Ovary (tissue), 9 donors: Measurements from ENCODE around the gene PCDH8. TPM values are rescaled to one million over a fixed set of nuclear protein-coding genes. Genes with fewer than 3 reads are reported as not detected.

Source experiments
- DNase-seq, 5 donors: peaks; one replicate each; pipeline ENCODE4 v3.0.0-alpha.2; 2019 to 2020
- H3K27ac ChIP-seq, 2 donors: fragments of 200-600 bp; one replicate each; pipeline versions ENCODE4 v1.5.1 to v1.8.0; 2019 to 2022
- H3K27me3 ChIP-seq: fragments of 200-600 bp; one replicate; pipeline ENCODE4 v1.8.0; 2022
- H3K36me3 ChIP-seq: fragments of 200-600 bp; sonication (generic); one replicate; pipeline ENCODE4 v1.5.1; 2019
- H3K4me1 ChIP-seq: one replicate; pipeline ENCODE4 v1.8.1; 2013; ENCODE audit warnings: mild to moderate bottlenecking, moderate library complexity; ENCODE audit not compliant: insufficient read depth
- H3K4me3 ChIP-seq: fragments of 200-600 bp; sonication (generic); one replicate; pipeline ENCODE4 v1.5.1; 2017
- H3K9me3 ChIP-seq, 2 donors: fragments of 200-600 bp in 1 of 2; sonication (generic) in 1 of 2; one replicate each; pipeline versions ENCODE4 v1.5.1 to v1.8.1; 2013 to 2019; ENCODE audit warnings: mild to moderate bottlenecking in 1 of 2, moderate library complexity in 1 of 2
- EP300 ChIP-seq: sonication (generic); formaldehyde crosslinking; IDR thresholded peaks from one replicate; pipeline ENCODE4 v1.6.1; 2017; ENCODE audit warnings: antibody characterized with exemption
- POLR2A ChIP-seq: fragments of 450-650 bp; IDR thresholded peaks from one replicate; pipeline ENCODE4 v1.6.1; 2017; ENCODE audit warnings: antibody characterized with exemption, mild to moderate bottlenecking, moderate library complexity
- whole genome bisulfite sequencing, 3 donors: extraction: QIAGEN DNeasy Blood & Tissue Kit in 1 of 3; methylation state at CpG; one replicate each; pipeline versions ENCODE4 v1.1.5 to v1.1.7; 2013 to 2017; 5-methylcytosine and 5-hydroxymethylcytosine counted together
- intact Hi-C, 4 donors: fragments of 100-400 bp; cut with DNase I; formaldehyde crosslinking; loops; one replicate each; pipeline versions ENCODE4 v1.11.0 to v1.15.1; 2022 to 2023
- polyA plus RNA-seq, 2 donors: library from polyadenylated mRNA; stranded (reverse); fragments of 200-250 nt in 1 of 2; fragments of 350-450 nt in 1 of 2; fragmentation: Illumina TruSeq in 1 of 2; extraction: RNeasy Lipid Tissue Mini Kit (QIAGEN cat#74804) in 1 of 2; gene quantifications; one replicate each; pipeline ENCODE4 v1.2.3, GENCODE V29; 2013 to 2014
- total RNA-seq, 7 donors: library from RNA; depleted of rRNA in 2 of 7; stranded (reverse); fragments of >200 nt in 2 of 7; fragmentation: NEBNext Ultra II Directional in 3 of 7; extraction: Animal tissue kit (Norgen Biotek cat#: 25700) in 3 of 7; gene quantifications; one replicate each; pipeline versions ENCODE4 v1.1.0 to v1.2.4, GENCODE V29; 2016 to 2023
- TF ChIP-seq, protein P1 (sequence below), 3 donors: fragments of 450-650 bp in 2 of 3; fragments of 200-600 bp in 1 of 3; IDR thresholded peaks; one replicate each; pipeline versions ENCODE4 v1.5.1 to v1.8.0; 2016 to 2022; ENCODE audit warnings: antibody characterized with exemption in 3 of 3, mild to moderate bottlenecking in 1 of 3
- donor health status: DM: no; HTN: no; CAD: no; lungs with moderate emphysema.
- donor health status: DM: no; HTN: no; CAD: no.
- donor health status: Bipolar disorder and iron deficiency.
- donor health status: DM: yes; HTN: yes; CAD: no.
- donor health status: DM: no; HTN: no; CAD: no.
- donor health status: DM: yes; HTN: yes; CAD: no.

Gene PCDH8
- total and polyA plus RNA-seq, 9 donors, result 0.06 TPM; not detected in 8

GRCh38 chr13:52869050-52869449 lies 20.6 kb upstream of the PCDH8 start:
- 77 to 83% (median 83%) methylated on average over 4 of the region's 4 CpGs for whole genome bisulfite sequencing, 3 donors
- H3K36me3 ChIP-seq, result no peaks in the 10 kb centered on the region
- DNase-seq, result no peak
- H3K27ac ChIP-seq, result no peak overlapping the region
- intact Hi-C loops, result no loop called here
- no peaks in the 10 kb centered on the region for H3K27me3 ChIP-seq
- no peaks in the 10 kb centered on the region for H3K9me3 ChIP-seq
- no peak overlapping the region for H3K4me3 ChIP-seq
- H3K4me1 ChIP-seq, result no peaks in the 10 kb centered on the region
- no peak for TF ChIP-seq POLR2A
- TF ChIP-seq, protein P1, sequence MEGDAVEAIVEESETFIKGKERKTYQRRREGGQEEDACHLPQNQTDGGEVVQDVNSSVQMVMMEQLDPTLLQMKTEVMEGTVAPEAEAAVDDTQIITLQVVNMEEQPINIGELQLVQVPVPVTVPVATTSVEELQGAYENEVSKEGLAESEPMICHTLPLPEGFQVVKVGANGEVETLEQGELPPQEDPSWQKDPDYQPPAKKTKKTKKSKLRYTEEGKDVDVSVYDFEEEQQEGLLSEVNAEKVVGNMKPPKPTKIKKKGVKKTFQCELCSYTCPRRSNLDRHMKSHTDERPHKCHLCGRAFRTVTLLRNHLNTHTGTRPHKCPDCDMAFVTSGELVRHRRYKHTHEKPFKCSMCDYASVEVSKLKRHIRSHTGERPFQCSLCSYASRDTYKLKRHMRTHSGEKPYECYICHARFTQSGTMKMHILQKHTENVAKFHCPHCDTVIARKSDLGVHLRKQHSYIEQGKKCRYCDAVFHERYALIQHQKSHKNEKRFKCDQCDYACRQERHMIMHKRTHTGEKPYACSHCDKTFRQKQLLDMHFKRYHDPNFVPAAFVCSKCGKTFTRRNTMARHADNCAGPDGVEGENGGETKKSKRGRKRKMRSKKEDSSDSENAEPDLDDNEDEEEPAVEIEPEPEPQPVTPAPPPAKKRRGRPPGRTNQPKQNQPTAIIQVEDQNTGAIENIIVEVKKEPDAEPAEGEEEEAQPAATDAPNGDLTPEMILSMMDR (IDR thresholded peaks at IDR 0.05), result no peak
- no peak for TF ChIP-seq EP300

- DNase-seq, result no peak
- H3K9me3 ChIP-seq, result no peaks in the 10 kb centered on the region
- H3K27me3 ChIP-seq, result no peaks in the 10 kb centered on the region
- 28 to 46% (median 30%) methylated on average over 4 of the region's 4 CpGs for WGBS, 3 donors
- H3K4me1 ChIP-seq, result no peaks in the 10 kb centered on the region
- H3K27ac ChIP-seq, result no peak overlapping the region
- TF ChIP-seq POLR2A (no peak), EP300 (no peak)
- TF ChIP-seq, protein P1 (IDR thresholded peaks at IDR 0.05), result no peak
- intact Hi-C loops, result no loop called here
- no peak overlapping the region for H3K4me3 ChIP-seq
- H3K36me3 ChIP-seq, result no peaks in the 10 kb centered on the region
Measured at GRCh38 chr13:52868190-52868589, 19.8 kb upstream of the PCDH8 start.

GRCh38 chr13:52864941-52865340 lies 16.5 kb upstream of the PCDH8 start:
- WGBS, 3 donors, result 7 to 15% (median 7%) methylated on average over 1 of the region's 1 CpG
- H3K36me3 ChIP-seq, result no peaks in the 10 kb centered on the region
- H3K27me3 ChIP-seq, result no peaks in the 10 kb centered on the region
- no peaks in the 10 kb centered on the region for H3K4me1 ChIP-seq
- intact Hi-C loops, result no loop called here
- TF ChIP-seq, protein P1 (IDR thresholded peaks at IDR 0.05), result no peak
- TF ChIP-seq EP300, result no peak
- no peak for TF ChIP-seq POLR2A
- DNase-seq, result no peak
- H3K27ac ChIP-seq, result no peak overlapping the region
- no peak overlapping the region for H3K4me3 ChIP-seq
- H3K9me3 ChIP-seq, result no peaks in the 10 kb centered on the region

GRCh38 chr13:52862358-52863206 lies 14.1 kb upstream of the PCDH8 start:
- DNase-seq, result no peak
- Histone ChIP-seq H3K27me3 (no peaks in the 10 kb centered on the region), H3K4me3 (no peak overlapping the region), H3K36me3 (no peaks in the 10 kb centered on the region), H3K4me1 (no peaks in the 10 kb centered on the region), H3K9me3 (no peaks in the 10 kb centered on the region), H3K27ac (no peak overlapping the region)
- 47 to 53% (median 52%) methylated on average over 3 of the region's 3 CpGs for WGBS, 3 donors
- intact Hi-C loops, result no loop called here
- TF ChIP-seq POLR2A, result no peak
- TF ChIP-seq, protein P1 (IDR thresholded peaks at IDR 0.05), result no peak
- no peak for TF ChIP-seq EP300
